Central memory CD4-positive, alpha-beta T cell (primary cell): ENCODE results near the gene TAGLN2.

Experiments
- DNase-seq: peaks from one replicate; pipeline ENCODE4 v3.0.0; 2022

The TAGLN2 gene

GRCh38 chr1:159869173-159869572 lies 56.1 kb downstream of the TAGLN2 start:
- no peak for DNase-seq

DNA sequence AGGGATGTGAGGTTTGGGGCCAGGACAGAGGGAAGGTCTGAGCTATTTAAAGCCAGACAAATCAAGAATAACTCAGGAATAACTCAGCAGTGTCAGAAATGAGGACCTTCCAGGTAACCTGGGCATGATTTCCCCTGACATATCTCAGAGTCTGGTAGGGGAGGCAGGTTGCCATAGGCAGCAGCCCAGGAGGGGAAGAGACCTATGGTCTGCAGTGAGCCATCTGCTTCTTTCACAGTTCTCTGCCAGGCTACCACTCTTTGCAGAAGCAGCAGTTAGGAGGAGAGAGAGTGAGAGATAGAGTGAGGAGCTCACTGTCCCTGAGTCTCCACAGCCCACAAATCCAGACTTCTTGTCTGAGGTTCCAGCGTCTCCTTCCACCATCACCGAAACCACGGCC lies 56.5 kb downstream of the TAGLN2 start:
- no peak for DNase-seq
